ENCODE measurements around the gene TRIM67.

TRIM67 gene

GRCh38 chr1:231186356-231187115 is 24.7 kb downstream of the TRIM67 start:
- no peak overlapping the region for H3K27ac ChIP-seq
- no peaks in the 10 kb centered on the region for H4K20me1 ChIP-seq (ENCODE audit: insufficient read depth)
- H3K79me2 ChIP-seq (ENCODE audit: insufficient read depth, low read depth): no peaks in the 10 kb centered on the region
- TF ChIP-seq, protein P1, sequence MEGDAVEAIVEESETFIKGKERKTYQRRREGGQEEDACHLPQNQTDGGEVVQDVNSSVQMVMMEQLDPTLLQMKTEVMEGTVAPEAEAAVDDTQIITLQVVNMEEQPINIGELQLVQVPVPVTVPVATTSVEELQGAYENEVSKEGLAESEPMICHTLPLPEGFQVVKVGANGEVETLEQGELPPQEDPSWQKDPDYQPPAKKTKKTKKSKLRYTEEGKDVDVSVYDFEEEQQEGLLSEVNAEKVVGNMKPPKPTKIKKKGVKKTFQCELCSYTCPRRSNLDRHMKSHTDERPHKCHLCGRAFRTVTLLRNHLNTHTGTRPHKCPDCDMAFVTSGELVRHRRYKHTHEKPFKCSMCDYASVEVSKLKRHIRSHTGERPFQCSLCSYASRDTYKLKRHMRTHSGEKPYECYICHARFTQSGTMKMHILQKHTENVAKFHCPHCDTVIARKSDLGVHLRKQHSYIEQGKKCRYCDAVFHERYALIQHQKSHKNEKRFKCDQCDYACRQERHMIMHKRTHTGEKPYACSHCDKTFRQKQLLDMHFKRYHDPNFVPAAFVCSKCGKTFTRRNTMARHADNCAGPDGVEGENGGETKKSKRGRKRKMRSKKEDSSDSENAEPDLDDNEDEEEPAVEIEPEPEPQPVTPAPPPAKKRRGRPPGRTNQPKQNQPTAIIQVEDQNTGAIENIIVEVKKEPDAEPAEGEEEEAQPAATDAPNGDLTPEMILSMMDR (conservative IDR thresholded peaks at IDR 0.05; ENCODE audit: low read depth, low read length): no peak
- no peaks in the 10 kb centered on the region for H3K36me3 ChIP-seq (ENCODE audit: insufficient read depth)
- no peak overlapping the region for H3K4me2 ChIP-seq
- H2AFZ ChIP-seq (ENCODE audit: low read depth): no peak overlapping the region
- no peaks in the 10 kb centered on the region for H3K4me1 ChIP-seq (ENCODE audit: low read depth, poor library complexity, severe bottlenecking)
- H3K9ac ChIP-seq: no peak overlapping the region
- H3K27me3 ChIP-seq (ENCODE audit: insufficient read depth, low read depth): no peaks in the 10 kb centered on the region
- H3K4me3 ChIP-seq (IDR thresholded peaks at IDR 0.05; ENCODE audit: insufficient read depth, low read depth, low read length): no peak overlapping the region

DNA sequence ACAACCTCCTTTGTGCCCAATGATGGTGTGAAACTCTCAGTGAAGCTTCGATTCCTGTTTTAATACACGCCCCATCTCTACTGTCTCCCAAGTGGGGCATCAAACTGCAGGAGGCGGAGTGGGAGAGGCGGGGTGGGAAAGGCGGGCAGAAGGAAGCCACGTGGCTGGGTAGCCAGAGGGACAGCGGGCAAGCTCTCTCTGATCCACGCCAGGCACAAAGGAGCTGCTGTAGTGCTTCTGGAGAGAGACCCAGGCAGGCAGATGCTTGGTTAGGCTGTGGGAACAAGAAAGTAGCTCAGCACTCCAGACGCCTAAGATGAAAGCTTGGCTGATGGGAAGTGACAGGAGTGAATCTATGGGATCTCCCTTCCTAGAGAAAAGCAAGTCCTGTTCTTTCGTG is 25.7 kb downstream of the TRIM67 start:
- TF ChIP-seq, protein P1 (conservative IDR thresholded peaks at IDR 0.05; ENCODE audit: low read depth, low read length): no peak
- Histone ChIP-seq H3K9ac (no peak overlapping the region), H4K20me1 (ENCODE audit: insufficient read depth) (no peaks in the 10 kb centered on the region), H3K4me1 (ENCODE audit: low read depth, poor library complexity, severe bottlenecking) (no peaks in the 10 kb centered on the region), H3K4me2 (no peak overlapping the region), H3K27me3 (ENCODE audit: insufficient read depth, low read depth) (no peaks in the 10 kb centered on the region), H3K27ac (no peak overlapping the region), H3K36me3 (ENCODE audit: insufficient read depth) (no peaks in the 10 kb centered on the region), H3K79me2 (ENCODE audit: insufficient read depth, low read depth) (no peaks in the 10 kb centered on the region), H3K4me3 (IDR thresholded peaks at IDR 0.05; ENCODE audit: insufficient read depth, low read depth, low read length) (no peak overlapping the region), H2AFZ (ENCODE audit: low read depth) (no peak overlapping the region)

- no peaks in the 10 kb centered on the region for H3K27me3 ChIP-seq (ENCODE audit: insufficient read depth, low read depth)
- no peak overlapping the region for H3K4me3 ChIP-seq (IDR thresholded peaks at IDR 0.05; ENCODE audit: insufficient read depth, low read depth, low read length)
- no peak overlapping the region for H3K27ac ChIP-seq
- no peaks in the 10 kb centered on the region for H4K20me1 ChIP-seq (ENCODE audit: insufficient read depth)
- H3K4me2 ChIP-seq: no peak overlapping the region
- no peak overlapping the region for H2AFZ ChIP-seq (ENCODE audit: low read depth)
- TF ChIP-seq, protein P1 (conservative IDR thresholded peaks at IDR 0.05; ENCODE audit: low read depth, low read length): no peak
- H3K9ac ChIP-seq: no peak overlapping the region
- no peaks in the 10 kb centered on the region for H3K79me2 ChIP-seq (ENCODE audit: insufficient read depth, low read depth)
- H3K4me1 ChIP-seq (ENCODE audit: low read depth, poor library complexity, severe bottlenecking): no peaks in the 10 kb centered on the region
- H3K36me3 ChIP-seq (ENCODE audit: insufficient read depth): no peaks in the 10 kb centered on the region
Measured at GRCh38 chr1:231188072-231188471, 26.2 kb downstream of the TRIM67 start.

GRCh38 chr1:231188768-231189167 is 26.9 kb downstream of the TRIM67 start:
- no peak overlapping the region for H3K4me3 ChIP-seq (IDR thresholded peaks at IDR 0.05; ENCODE audit: insufficient read depth, low read depth, low read length)
- H3K36me3 ChIP-seq (ENCODE audit: insufficient read depth): no peaks in the 10 kb centered on the region
- TF ChIP-seq, protein P1 (conservative IDR thresholded peaks at IDR 0.05; ENCODE audit: low read depth, low read length): no peak
- no peak overlapping the region for H3K27ac ChIP-seq
- H2AFZ ChIP-seq (ENCODE audit: low read depth): no peak overlapping the region
- no peak overlapping the region for H3K4me2 ChIP-seq
- no peaks in the 10 kb centered on the region for H3K27me3 ChIP-seq (ENCODE audit: insufficient read depth, low read depth)
- no peaks in the 10 kb centered on the region for H4K20me1 ChIP-seq (ENCODE audit: insufficient read depth)
- no peak overlapping the region for H3K9ac ChIP-seq
- H3K4me1 ChIP-seq (ENCODE audit: low read depth, poor library complexity, severe bottlenecking): no peaks in the 10 kb centered on the region
- H3K79me2 ChIP-seq (ENCODE audit: insufficient read depth, low read depth): no peaks in the 10 kb centered on the region
